Naive thymus-derived CD4-positive, alpha-beta T cell (primary cell): ENCODE measurements around the gene TYMP. TPM values are rescaled to one million over a fixed set of nuclear protein-coding genes. Genes with fewer than 3 reads are reported as not detected.

Experiments
- ATAC-seq: fragments of 150-1000 bp; cut with Tn5 transposase; 2 replicates; pipeline ENCODE4 v1.10.0; 2021; ENCODE audit warnings: mild to moderate bottlenecking, moderate library complexity
- CTCF ChIA-PET: fragments of 350-600 bp; sonication (Branson Sonifier 250); formaldehyde crosslinking; loops from one replicate; lab custom pipeline; 2021; ENCODE audit warnings: antibody characterized with exemption; lab: Charles Lee
- POLR2A ChIA-PET: fragments of 350-600 bp; sonication (Branson Sonifier 250); formaldehyde crosslinking; loops from one replicate; lab custom pipeline; 2021; ENCODE audit warnings: antibody characterized with exemption, inconsistent platforms; lab: Charles Lee
- DNase-seq, 9 donors: peaks; one replicate each; pipeline versions ENCODE4 v3.0.0 to v3.0.0-alpha.2; 2020 to 2022; ENCODE audit warnings: mixed read lengths in 1 of 9
- H3K27ac ChIP-seq: one replicate; pipeline ENCODE4 v1.7.0; 2013; ENCODE audit warnings: mild to moderate bottlenecking, low read depth, low read length, moderate library complexity
- H3K27me3 ChIP-seq, 2 donors: one replicate each; pipeline ENCODE4 v1.7.0; 2013; ENCODE audit warnings: low read length in 2 of 2, mild to moderate bottlenecking in 2 of 2, moderate library complexity in 2 of 2; ENCODE audit not compliant: control insufficient read depth in 2 of 2, insufficient read depth in 2 of 2
- H3K36me3 ChIP-seq, 3 experiments: 1 replicate in 2 of 3; 2 replicates in 1 of 3; pipeline ENCODE4 v1.7.0; 2013; ENCODE audit warnings: low read length in 3 of 3, mild to moderate bottlenecking in 3 of 3, moderate library complexity in 1 of 3; ENCODE audit not compliant: insufficient read depth in 3 of 3, control insufficient read depth in 2 of 3
- H3K4me1 ChIP-seq, 2 donors: one replicate each; pipeline ENCODE4 v1.7.0; 2013; ENCODE audit warnings: low read length in 2 of 2, mild to moderate bottlenecking in 2 of 2, moderate library complexity in 1 of 2; ENCODE audit not compliant: control insufficient read depth in 2 of 2, insufficient read depth in 2 of 2
- H3K4me3 ChIP-seq: 2 replicates; pipeline ENCODE4 v1.7.0; 2013; ENCODE audit warnings: mild to moderate bottlenecking, low read length
- H3K9me3 ChIP-seq, 3 experiments: 1 replicate in 2 of 3; 2 replicates in 1 of 3; pipeline ENCODE4 v1.7.0; 2013; ENCODE audit warnings: low read length in 3 of 3; ENCODE audit not compliant: control insufficient read depth in 2 of 3
- H3K27ac Mint-ChIP-seq, 9 donors: one replicate each; pipeline ENCODE4 v1.8.0; 2020 to 2022; ENCODE audit warnings: mixed read lengths in 9 of 9, mild to moderate bottlenecking in 8 of 9, moderate library complexity in 5 of 9, inconsistent platforms in 2 of 9
- H3K27me3 Mint-ChIP-seq, 5 donors: one replicate each; pipeline ENCODE4 v1.8.0; 2021 to 2022; ENCODE audit warnings: mixed read lengths in 5 of 5, mild to moderate bottlenecking in 1 of 5
- H3K36me3 Mint-ChIP-seq, 5 donors: one replicate each; pipeline ENCODE4 v1.8.0; 2020 to 2022; ENCODE audit warnings: mixed read lengths in 5 of 5, mild to moderate bottlenecking in 3 of 5, inconsistent platforms in 1 of 5
- H3K4me1 Mint-ChIP-seq, 7 donors: one replicate each; pipeline ENCODE4 v1.8.0; 2020 to 2022; ENCODE audit warnings: mixed read lengths in 7 of 7, mild to moderate bottlenecking in 3 of 7, inconsistent platforms in 1 of 7
- H3K4me3 Mint-ChIP-seq, 10 donors: one replicate each; pipeline ENCODE4 v1.8.0; 2020 to 2022; ENCODE audit warnings: mild to moderate bottlenecking in 10 of 10, mixed read lengths in 10 of 10, moderate library complexity in 6 of 10, inconsistent platforms in 2 of 10
- H3K9me3 Mint-ChIP-seq, 11 donors: one replicate each; pipeline ENCODE4 v1.8.0; 2020 to 2022; ENCODE audit warnings: mixed read lengths in 11 of 11, mild to moderate bottlenecking in 4 of 11, inconsistent platforms in 1 of 11, moderate library complexity in 1 of 11
- intact Hi-C, 2 donors: fragments of 100-400 bp; cut with micrococcal nuclease; formaldehyde crosslinking; loops; one replicate each; pipeline ENCODE4 v1.15.1; 2023
- polyA plus RNA-seq, 2 donors: library from polyadenylated mRNA; unstranded; fragments of 300-500 nt; fragmentation: Illumina TruSeq; gene quantifications; one replicate each; pipeline ENCODE4 v1.2.3, GENCODE V29; 2021
- total RNA-seq, 6 experiments: library from RNA in 5 of 6; stranded (reverse) in 5 of 6; gene quantifications; 1 replicate in 5 of 6; 2 replicates in 1 of 6; pipeline ENCODE4 v1.2.3 and lab custom pipeline; 2021 to 2026

The TYMP gene
- total RNA-seq (100 to 1,000 TPM in 2 of 5 experiments, 10 to 100 TPM in 1, 1 to 10 TPM in 2; 5.4 to 161 (median 20.4) TPM), polyA plus RNA-seq (1 to 10 TPM; 2.7 to 2.8 TPM), total RNA-seq (lab: John Stamatoyannopoulos, UW) (1.7 reads per million, percentile 7 among the genes with 10 or more reads in this experiment)

DNA sequence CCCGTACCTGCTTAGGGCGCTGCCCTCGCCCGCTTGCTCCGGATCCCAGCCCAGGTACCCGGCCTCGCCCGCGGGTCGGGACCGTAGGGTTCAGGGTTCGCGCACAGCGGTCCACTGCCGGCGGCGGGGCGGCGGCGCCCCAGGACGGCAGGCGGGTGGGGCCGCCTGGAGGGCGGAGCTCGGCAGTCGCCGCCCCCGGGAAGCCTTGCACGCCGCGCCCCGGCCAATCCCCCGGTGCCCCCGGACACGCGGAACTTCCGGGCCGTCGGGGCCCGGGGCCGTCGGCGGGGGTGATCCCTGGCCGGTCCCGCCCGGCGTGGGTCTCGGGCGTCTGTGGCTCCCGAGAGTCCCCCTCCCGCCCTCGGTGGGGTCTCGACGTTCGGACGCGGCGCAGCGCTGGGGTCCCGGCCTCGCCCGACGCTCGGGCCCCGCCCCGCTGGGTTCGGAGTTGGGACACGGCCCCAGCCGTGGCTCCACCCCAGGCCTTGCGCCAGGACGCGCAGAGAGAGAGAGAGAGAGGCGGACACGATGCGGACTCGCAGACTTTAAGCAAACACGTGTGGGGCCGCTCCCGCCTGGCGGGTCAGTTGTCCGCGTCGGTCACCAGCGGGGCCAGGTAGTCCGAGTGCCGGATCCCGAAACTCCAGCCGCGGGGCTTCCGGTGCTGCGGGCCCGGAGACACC is at the start of gene TYMP:
TSS of gene TYMP (minus strand) at position 116 of the 683 bp plus-strand sequence. CDS start 303 bp downstream, outside the sequence.
- intact Hi-C loops: loop anchor here (1.0 to 10.0 kb wide), 6 partner anchors 15 to 565 kb away; partner anchors contain the start of genes HDAC10 (in 1 of the 2), KLHDC7B (in 1 of the 2), NCAPH2 (in 1 of the 2) and PIM3 (in 1 of the 2)
- H3K4me3 ChIP-seq: peak within 1 kb of the TSS; percentile 86
- peaks cover 5 to 14% of the 10 kb centered on the region in 2 donors for H3K4me1 ChIP-seq
- H3K36me3 ChIP-seq: no peaks in the 10 kb centered on the region
- H3K27ac ChIP-seq: peak within 1 kb of the TSS; percentile 84
- Mint-ChIP-seq H3K27ac (peak within 1 kb of the TSS in 7 of 9 donors; percentile 84 to 100 (median 92)), H3K4me1 (peaks cover 0 to 49% (median 30%) of the 10 kb centered on the region in 7 donors), H3K9me3 (no peaks in the 10 kb centered on the region), H3K27me3 (peaks cover 0 to 5% (median 0%) of the 10 kb centered on the region in 5 donors), H3K36me3 (peaks cover 0 to 23% (median 0%) of the 10 kb centered on the region in 5 donors), H3K4me3 (peak within 1 kb of the TSS; percentile 80 to 96 (median 87))
- ChIA-PET CTCF (interaction anchor here (1.0 to 1.1 kb wide), 2 partner anchors 33 to 91 kb away, joined by 3 read pairs; partner anchors contain the start of gene SYCE3), POLR2A (interaction anchor here (0.6 to 7.1 kb wide), 7 partner anchors 9 to 98 kb away, joined by 3 to 127 read pairs (median 77); partner anchors contain the start of genes ARSA, LMF2 and NCAPH2)
- H3K9me3 ChIP-seq: no peaks in the 10 kb centered on the region
- no peaks in the 10 kb centered on the region for H3K27me3 ChIP-seq
- peak; percentile 23 for ATAC-seq
- peak in 4 of 9 donors; percentile 33 to 89 (median 52) for DNase-seq

DNA sequence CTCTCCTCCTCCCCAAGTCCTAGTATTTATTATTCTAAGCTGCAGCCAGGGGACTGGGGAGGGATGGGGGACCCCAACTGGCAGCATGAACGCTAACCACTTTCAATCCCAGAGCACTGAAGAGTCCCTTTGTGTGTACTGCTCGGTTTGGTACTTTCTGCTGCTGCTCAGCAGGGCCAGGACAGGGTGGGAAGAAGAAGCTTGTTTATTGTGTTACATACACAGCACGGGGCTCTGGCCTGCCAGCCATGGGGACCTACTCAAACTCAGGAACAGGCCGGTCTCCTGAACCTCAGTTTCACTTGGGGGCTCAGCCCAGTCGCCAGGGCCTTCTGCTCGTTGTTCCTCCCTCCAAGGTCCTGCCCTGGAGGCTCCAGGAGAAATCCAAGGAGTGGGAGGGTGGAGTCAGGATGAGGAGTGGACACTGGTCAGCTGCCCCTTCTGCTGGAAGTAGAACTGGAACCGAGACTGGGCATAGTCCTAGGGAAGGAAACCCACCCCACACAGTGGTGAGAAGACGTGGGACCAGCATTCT is 49.0 kb upstream of the TYMP start:
- Histone ChIP-seq H3K4me1 (peaks cover 16% of the 10 kb centered on the region in 2 donors), H3K9me3 (no peaks in the 10 kb centered on the region), H3K27ac (no peak overlapping the region), H3K36me3 (peaks cover 0 to 34% (median 0%) of the 10 kb centered on the region in 3 experiments), H3K27me3 (no peaks in the 10 kb centered on the region), H3K4me3 (no peak overlapping the region)
- H3K27me3 Mint-ChIP-seq: no peaks in the 10 kb centered on the region
- DNase-seq (no peak), ATAC-seq (no peak)
- peaks cover 0 to 12% (median 4%) of the 10 kb centered on the region in 5 donors for H3K36me3 Mint-ChIP-seq
- CTCF ChIA-PET: interaction anchor here (0.8 kb wide), 1 partner anchor 16 kb away, joined by 3 read pairs; the partner anchor contains the start of gene SYCE3
- H3K4me1 Mint-ChIP-seq: peaks cover 5 to 31% (median 23%) of the 10 kb centered on the region in 7 donors
- no peak overlapping the region for H3K4me3 Mint-ChIP-seq
- no peaks in the 10 kb centered on the region for H3K9me3 Mint-ChIP-seq
- H3K27ac Mint-ChIP-seq: no peak overlapping the region
- intact Hi-C loops: no loop called here
- POLR2A ChIA-PET: interaction anchor here (0.6 to 1.5 kb wide), 4 partner anchors 14 to 53 kb away, joined by 3 to 9 read pairs (median 4); partner anchors contain the start of genes SCO2 and SYCE3

DNA sequence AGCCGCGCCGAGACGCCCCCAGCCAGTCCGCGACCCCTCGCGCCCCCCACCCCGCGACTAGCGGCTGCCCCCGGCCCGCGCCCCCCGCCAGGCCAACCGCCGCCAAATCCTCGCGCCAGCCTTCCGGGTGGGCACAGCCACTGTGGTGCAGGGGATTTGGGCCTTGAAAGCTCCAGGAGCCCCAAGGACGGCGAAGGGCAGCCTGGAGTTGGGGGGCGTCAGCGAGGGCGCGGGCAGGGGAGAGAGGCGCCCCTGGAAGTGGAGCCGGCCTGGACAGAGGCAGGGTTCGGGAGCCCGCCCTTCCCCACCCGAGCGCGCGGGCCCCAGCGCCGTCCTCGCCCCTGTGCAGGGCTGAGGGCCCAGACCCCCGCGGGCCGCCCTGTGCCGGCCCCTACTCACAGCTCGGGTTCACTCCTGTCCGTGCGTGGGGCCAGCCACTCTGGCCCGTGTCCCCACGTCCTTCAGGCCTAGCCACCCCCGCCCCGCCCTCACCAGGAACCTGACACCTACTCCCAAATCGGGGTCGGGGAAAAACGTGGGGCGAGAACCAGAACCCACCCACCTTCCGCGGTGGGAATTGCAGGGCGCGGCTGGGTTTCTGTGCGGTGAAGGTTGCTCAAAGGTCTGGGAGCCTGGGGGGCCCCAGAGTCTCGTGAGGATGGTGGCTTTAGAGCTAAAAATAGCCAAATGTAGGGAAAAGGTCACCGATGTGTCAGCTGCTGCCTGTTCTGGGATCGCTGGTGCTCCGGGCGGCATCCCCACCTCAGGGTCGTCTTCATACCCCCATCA is 48.4 kb upstream of the TYMP start, which contains the start of gene CPT1B:
TSS of gene CPT1B (minus strand) at position 441 of the 789 bp plus-strand sequence. CDS start 512 bp downstream, outside the sequence.
- POLR2A ChIA-PET: interaction anchor here (0.8 to 1.5 kb wide), 7 partner anchors 13 to 53 kb away, joined by 3 to 9 read pairs (median 4); partner anchors contain the start of gene SCO2
- Mint-ChIP-seq H3K9me3 (no peaks in the 10 kb centered on the region), H3K4me1 (peaks cover 5 to 24% (median 18%) of the 10 kb centered on the region in 7 donors), H3K4me3 (peak within 1 kb of the TSS in 6 of 10 donors; percentile 15 to 63 (median 56)), H3K36me3 (peaks cover 0 to 12% (median 4%) of the 10 kb centered on the region in 5 donors), H3K27ac (peak within 1 kb of the TSS in 1 of 9 donors; percentile 75), H3K27me3 (no peaks in the 10 kb centered on the region)
- H3K27me3 ChIP-seq: no peaks in the 10 kb centered on the region
- CTCF ChIA-PET: no interaction called here
- no peak within 1 kb of the TSS for H3K4me3 ChIP-seq
- H3K4me1 ChIP-seq: peaks cover 9 to 10% of the 10 kb centered on the region in 2 donors
- peaks cover 0 to 34% (median 0%) of the 10 kb centered on the region in 3 experiments for H3K36me3 ChIP-seq
- ATAC-seq (no peak), DNase-seq (no peak)
- H3K27ac ChIP-seq: no peak within 1 kb of the TSS
- intact Hi-C loops: no loop called here
- H3K9me3 ChIP-seq: no peaks in the 10 kb centered on the region

DNA sequence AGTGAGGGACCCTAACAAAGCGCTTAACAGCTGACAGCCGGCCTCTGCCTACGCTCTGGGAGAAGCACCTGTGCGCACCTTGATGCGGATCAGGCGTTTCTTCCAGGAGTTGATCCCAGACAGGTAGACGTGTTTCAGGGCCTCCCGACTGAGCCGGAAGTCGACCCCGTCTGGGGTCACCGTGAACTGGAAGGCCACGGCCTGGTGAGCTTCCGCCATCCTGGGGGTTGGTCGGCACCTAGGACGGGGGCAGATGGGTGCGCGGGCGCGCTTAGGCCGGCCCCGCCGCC is 47.8 kb upstream of the TYMP start:
- Mint-ChIP-seq H3K9me3 (no peaks in the 10 kb centered on the region), H3K4me3 (peak overlapping the region in 6 of 10 donors; percentile 15 to 63 (median 56)), H3K27me3 (no peaks in the 10 kb centered on the region), H3K27ac (peak overlapping the region in 1 of 9 donors; percentile 75), H3K36me3 (peaks cover 0 to 9% (median 5%) of the 10 kb centered on the region in 5 donors), H3K4me1 (peaks cover 5 to 24% (median 18%) of the 10 kb centered on the region in 7 donors)
- Histone ChIP-seq H3K4me3 (no peak overlapping the region), H3K27ac (no peak overlapping the region), H3K4me1 (peaks cover 9 to 10% of the 10 kb centered on the region in 2 donors), H3K27me3 (no peaks in the 10 kb centered on the region), H3K9me3 (no peaks in the 10 kb centered on the region), H3K36me3 (peaks cover 0 to 36% (median 0%) of the 10 kb centered on the region in 3 experiments)
- DNase-seq (no peak), ATAC-seq (no peak)
- ChIA-PET POLR2A (interaction anchor here (0.8 to 1.2 kb wide), 5 partner anchors 14 to 52 kb away, joined by 3 to 5 read pairs (median 3); partner anchors contain the start of gene SCO2), CTCF (no interaction called here)
- intact Hi-C loops: no loop called here

DNA sequence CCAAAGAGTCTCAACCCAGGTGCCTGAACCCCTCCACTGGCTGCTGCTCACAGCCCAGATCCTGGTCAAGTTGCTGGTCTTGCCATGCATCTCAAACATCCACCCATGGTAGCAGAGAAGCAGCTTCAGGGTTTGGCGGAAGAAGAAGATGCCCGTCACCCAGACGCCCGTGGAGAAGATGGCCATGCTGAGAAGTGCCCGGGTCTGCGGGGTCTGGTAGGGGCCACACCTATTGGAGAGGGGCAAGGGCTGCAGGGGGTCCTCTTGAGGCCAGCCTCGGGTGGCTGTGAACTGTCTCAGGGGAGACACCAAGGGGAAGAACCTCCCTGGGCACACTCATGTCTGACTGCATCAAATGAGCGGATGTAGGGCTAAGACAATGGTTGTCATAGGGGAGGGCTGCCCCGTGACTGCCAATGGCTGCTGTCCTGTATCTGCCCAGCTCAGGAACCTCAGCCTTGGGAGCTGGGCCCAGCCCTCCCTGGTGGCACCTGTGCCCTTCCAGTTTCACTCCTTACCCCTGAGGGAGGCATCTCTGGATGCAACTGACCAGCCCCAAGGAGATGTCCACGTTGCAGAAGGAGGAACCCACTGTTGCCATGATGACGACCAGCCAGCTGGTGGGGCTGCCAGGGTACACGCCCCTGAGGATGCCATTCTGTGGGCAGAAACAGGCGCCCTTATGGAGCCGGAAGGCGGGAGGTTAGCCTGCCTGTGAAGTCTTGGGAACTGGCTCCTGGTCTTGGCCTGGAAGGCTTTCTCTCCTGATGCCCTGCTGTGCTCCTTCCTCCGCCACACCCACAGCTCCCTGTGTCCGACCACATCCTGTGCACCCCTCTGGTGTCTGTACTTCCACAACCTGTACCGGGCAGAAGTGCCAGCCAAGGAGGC is 47.2 kb upstream of the TYMP start:
- Histone ChIP-seq H3K27me3 (no peaks in the 10 kb centered on the region), H3K9me3 (no peaks in the 10 kb centered on the region), H3K4me3 (no peak overlapping the region), H3K27ac (no peak overlapping the region), H3K4me1 (peaks cover 9% of the 10 kb centered on the region in 2 donors), H3K36me3 (peaks cover 0 to 40% (median 0%) of the 10 kb centered on the region in 3 experiments)
- peaks cover 5 to 24% (median 18%) of the 10 kb centered on the region in 7 donors for H3K4me1 Mint-ChIP-seq
- POLR2A ChIA-PET: interaction anchor here (0.7 to 1.2 kb wide), 6 partner anchors 11 to 52 kb away, joined by 3 to 5 read pairs (median 4); partner anchors contain the start of gene SCO2
- DNase-seq (no peak), ATAC-seq (no peak)
- H3K4me3 Mint-ChIP-seq: peak overlapping the region in 6 of 10 donors; percentile 15 to 63 (median 56)
- H3K27ac Mint-ChIP-seq: peak overlapping the region in 2 of 9 donors; percentile 32 to 75
- H3K36me3 Mint-ChIP-seq: peaks cover 0 to 11% (median 9%) of the 10 kb centered on the region in 5 donors
- CTCF ChIA-PET: no interaction called here
- intact Hi-C loops: no loop called here
- H3K27me3 Mint-ChIP-seq: no peaks in the 10 kb centered on the region
- no peaks in the 10 kb centered on the region for H3K9me3 Mint-ChIP-seq
